ENCODE data around the gene MGLL. TPM values are rescaled to one million over a fixed set of nuclear protein-coding genes. Genes with fewer than 3 reads are reported as not detected.
A peak's percentile ranks its signal among the peaks of the same experiment; 100 is the strongest.

MGLL gene
- total and polyA plus RNA-seq, 10 donors = 11.0 to 134 (median 80.7) TPM

DNA sequence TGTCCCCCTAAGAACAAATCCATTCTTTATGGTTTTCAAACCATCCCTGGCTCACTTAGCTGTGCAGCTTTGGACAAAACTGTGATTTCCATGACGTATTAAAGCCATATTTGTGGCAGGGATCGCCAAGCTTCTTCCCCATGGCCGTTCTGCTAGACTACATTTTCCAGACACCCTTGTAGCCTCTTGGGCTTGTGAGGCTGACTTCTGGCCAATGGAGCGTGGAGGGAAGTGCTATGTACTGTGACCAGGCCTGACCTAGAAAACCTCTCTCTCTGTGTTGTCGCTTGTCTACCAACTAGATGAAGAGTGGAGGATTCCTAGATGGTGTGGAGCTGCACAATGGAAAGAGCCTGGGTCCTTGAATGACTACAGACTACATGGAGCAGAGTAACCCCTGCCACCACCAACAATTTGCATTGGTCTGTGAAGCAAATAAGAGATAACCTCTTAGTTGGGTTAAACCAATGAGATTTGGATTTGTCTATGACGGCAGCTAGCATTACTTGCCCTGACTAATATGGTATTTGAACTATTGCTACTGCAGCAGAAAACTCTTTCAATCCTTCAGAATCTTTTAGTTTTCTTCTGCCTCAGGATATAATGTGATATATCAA lies 22.1 kb upstream of the MGLL start:
- intact Hi-C loops (cut with DNase I; ENCODE audit: low total_unique reads) = no loop called here
- H3K4me3 ChIP-seq = no peak overlapping the region
- H3K36me3 ChIP-seq = no peaks in the 10 kb centered on the region
- no peak for DNase-seq
- TF ChIP-seq POLR2AphosphoS5 (IDR thresholded peaks at IDR 0.05) (no peak), POLR2A (IDR thresholded peaks at IDR 0.05) (no peak)
- TF ChIP-seq, protein P1, sequence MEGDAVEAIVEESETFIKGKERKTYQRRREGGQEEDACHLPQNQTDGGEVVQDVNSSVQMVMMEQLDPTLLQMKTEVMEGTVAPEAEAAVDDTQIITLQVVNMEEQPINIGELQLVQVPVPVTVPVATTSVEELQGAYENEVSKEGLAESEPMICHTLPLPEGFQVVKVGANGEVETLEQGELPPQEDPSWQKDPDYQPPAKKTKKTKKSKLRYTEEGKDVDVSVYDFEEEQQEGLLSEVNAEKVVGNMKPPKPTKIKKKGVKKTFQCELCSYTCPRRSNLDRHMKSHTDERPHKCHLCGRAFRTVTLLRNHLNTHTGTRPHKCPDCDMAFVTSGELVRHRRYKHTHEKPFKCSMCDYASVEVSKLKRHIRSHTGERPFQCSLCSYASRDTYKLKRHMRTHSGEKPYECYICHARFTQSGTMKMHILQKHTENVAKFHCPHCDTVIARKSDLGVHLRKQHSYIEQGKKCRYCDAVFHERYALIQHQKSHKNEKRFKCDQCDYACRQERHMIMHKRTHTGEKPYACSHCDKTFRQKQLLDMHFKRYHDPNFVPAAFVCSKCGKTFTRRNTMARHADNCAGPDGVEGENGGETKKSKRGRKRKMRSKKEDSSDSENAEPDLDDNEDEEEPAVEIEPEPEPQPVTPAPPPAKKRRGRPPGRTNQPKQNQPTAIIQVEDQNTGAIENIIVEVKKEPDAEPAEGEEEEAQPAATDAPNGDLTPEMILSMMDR (IDR thresholded peaks at IDR 0.05 in 8 of 11, conservative IDR thresholded peaks at IDR 0.05 in 3 of 11) = no peak
- H3K27ac ChIP-seq = no peak overlapping the region
- H3K4me1 ChIP-seq = peaks cover 0 to 14% (median 5%) of the 10 kb centered on the region in 6 donors
- WGBS, 5 donors = 74 to 88% (median 83%) methylated on average over 6 of the region's 6 CpGs
- no peaks in the 10 kb centered on the region for H3K9me3 ChIP-seq
- H3K27me3 ChIP-seq (replicated peaks in 1 of 7) = no peaks in the 10 kb centered on the region

DNA sequence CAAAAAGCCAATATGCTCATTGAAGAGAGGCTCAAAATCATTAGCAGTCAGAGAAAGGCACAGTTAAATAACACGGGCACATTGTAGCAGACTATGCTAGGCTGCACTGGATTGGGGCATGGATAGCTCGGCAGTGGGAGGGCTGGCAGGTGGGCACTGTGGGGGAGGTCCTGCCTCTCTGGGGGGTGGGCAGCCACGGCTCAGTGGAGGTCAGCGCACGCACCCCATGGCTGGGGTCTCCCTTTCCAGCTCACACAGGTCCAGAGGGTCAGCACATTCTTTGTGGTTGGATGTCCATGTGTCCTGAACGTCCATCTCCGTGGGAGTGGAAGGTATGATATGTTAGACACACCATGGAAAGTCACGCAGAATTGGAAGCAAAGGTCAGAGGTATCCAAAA lies 18.4 kb upstream of the MGLL start:
- H3K36me3 ChIP-seq = no peaks in the 10 kb centered on the region
- TF ChIP-seq POLR2AphosphoS5 (IDR thresholded peaks at IDR 0.05) (no peak), POLR2A (IDR thresholded peaks at IDR 0.05) (no peak)
- TF ChIP-seq, protein P1 (IDR thresholded peaks at IDR 0.05 in 8 of 11, conservative IDR thresholded peaks at IDR 0.05 in 3 of 11) = no peak
- WGBS, 5 donors = 74 to 93% (median 88%) methylated on average over 8 of the region's 8 CpGs
- no peak for DNase-seq
- intact Hi-C loops (cut with DNase I; ENCODE audit: low total_unique reads) = no loop called here
- H3K27ac ChIP-seq = no peak overlapping the region
- H3K4me3 ChIP-seq = no peak overlapping the region
- H3K4me1 ChIP-seq = peaks cover 0 to 12% (median 0%) of the 10 kb centered on the region in 6 donors
- H3K27me3 ChIP-seq (replicated peaks in 1 of 7) = no peaks in the 10 kb centered on the region
- H3K9me3 ChIP-seq = peaks cover 0 to 2% (median 0%) of the 10 kb centered on the region in 8 donors

DNA sequence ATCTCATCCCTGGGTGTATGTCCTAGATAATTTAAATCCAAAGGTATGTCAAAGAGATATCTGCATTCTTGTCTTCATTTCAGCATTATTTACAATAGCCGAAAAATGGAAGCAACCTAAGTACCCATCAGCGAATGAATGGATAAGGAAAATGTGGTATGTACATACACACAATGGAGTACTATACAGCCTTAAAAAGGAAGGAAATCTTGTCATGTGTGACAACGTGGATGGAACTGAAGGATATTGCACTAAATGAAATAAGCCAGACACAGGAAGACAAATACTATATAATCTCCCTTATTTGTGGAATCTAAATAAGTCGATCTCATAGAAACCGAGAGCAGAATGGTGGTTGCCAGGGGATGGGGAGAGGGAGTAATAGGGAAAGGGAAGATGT lies 16.8 kb upstream of the MGLL start:
- no peaks in the 10 kb centered on the region for H3K36me3 ChIP-seq
- H3K27me3 ChIP-seq (replicated peaks in 1 of 7) = no peaks in the 10 kb centered on the region
- peaks cover 0 to 2% (median 0%) of the 10 kb centered on the region in 8 donors for H3K9me3 ChIP-seq
- no peak overlapping the region for H3K4me3 ChIP-seq
- peaks cover 0 to 12% (median 0%) of the 10 kb centered on the region in 6 donors for H3K4me1 ChIP-seq
- H3K27ac ChIP-seq = no peak overlapping the region
- intact Hi-C loops (cut with DNase I; ENCODE audit: low total_unique reads) = loop anchor here (10.0 kb wide), 1 partner anchor 184 kb away; no protein-coding TSS in a partner anchor
- no peak for DNase-seq
- WGBS, 5 donors = 88 to 94% (median 90%) methylated on average over 5 of the region's 5 CpGs
- no peak for TF ChIP-seq POLR2A (IDR thresholded peaks at IDR 0.05)
- TF ChIP-seq POLR2AphosphoS5 (IDR thresholded peaks at IDR 0.05) = no peak
- TF ChIP-seq, protein P1 (IDR thresholded peaks at IDR 0.05 in 8 of 11, conservative IDR thresholded peaks at IDR 0.05 in 3 of 11) = no peak

DNA sequence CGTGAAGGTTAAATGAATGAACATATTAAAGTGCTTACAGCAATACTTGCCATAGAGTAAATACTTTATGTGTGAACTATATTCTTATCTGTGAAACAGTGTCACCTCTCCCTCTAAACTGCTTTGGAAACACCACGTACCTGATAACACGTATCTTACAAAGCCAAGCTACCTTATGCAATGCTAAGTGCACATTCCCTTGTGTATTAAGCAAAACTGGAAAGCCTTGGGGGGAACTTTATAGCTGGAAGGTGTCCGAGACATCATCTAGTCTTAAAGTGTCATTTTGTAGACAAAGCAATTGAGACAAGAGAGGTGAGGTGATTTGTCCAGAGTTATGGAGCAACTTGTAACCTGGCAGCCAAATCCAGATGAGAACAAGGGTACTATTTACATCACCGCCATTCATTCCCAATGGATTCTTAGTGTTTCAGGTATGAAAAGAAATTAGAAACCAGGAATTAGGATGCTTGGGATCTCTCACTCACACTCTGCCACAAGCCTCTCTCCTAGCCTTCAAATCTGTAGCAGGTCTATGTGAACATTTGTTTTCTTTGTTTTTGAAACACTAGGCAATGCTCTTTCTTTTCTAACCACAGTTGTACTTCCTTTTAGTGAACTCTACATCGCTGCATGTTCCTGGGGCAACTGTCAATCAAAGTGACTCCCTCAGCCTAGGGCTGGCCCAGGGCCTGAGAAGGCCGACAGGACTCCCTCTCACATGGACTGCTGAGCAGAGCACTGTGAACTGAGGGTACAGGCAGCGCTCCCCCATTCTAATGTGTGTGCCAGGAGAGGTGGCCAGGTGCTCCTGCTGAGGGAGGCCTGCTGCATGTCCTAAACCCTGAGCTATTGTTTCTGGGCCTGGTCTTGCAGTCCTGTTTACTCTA lies 13.9 kb upstream of the MGLL start:
- H3K4me3 ChIP-seq = no peak overlapping the region
- H3K27ac ChIP-seq = peak overlapping the region in 3 of 8 donors; percentile 11 to 40 (median 16)
- no peaks in the 10 kb centered on the region for H3K36me3 ChIP-seq
- intact Hi-C loops (cut with DNase I; ENCODE audit: low total_unique reads) = loop anchor here (10.0 kb wide), 1 partner anchor 181 kb away; no protein-coding TSS in a partner anchor
- TF ChIP-seq, protein P1 (IDR thresholded peaks at IDR 0.05 in 8 of 11, conservative IDR thresholded peaks at IDR 0.05 in 3 of 11) = no peak
- no peak for TF ChIP-seq POLR2A (IDR thresholded peaks at IDR 0.05)
- no peak for TF ChIP-seq POLR2AphosphoS5 (IDR thresholded peaks at IDR 0.05)
- no peaks in the 10 kb centered on the region for H3K27me3 ChIP-seq (replicated peaks in 1 of 7)
- H3K9me3 ChIP-seq = peaks cover 0 to 2% (median 0%) of the 10 kb centered on the region in 8 donors
- DNase-seq = no peak
- peaks cover 0 to 12% (median 0%) of the 10 kb centered on the region in 6 donors for H3K4me1 ChIP-seq
- 71 to 77% (median 75%) methylated on average over 7 to 8 of the region's 8 CpGs for WGBS, 5 donors
